GM08714 (cell line): ENCODE data around the gene MELTF.
"Not testable (repeated sequence)": the region's sequence is repeated elsewhere in the genome, so short reads cannot be mapped to it uniquely, and the experiment has no call there.

Source experiments
- H3K4me3 ChIP-seq: fragments of 200-500 bp; sonication (Bioruptor generic); 2 replicates; pipeline ENCODE4 v1.5.1; 2014; ENCODE audit warnings: mild to moderate bottlenecking, low read length, inconsistent platforms
- ZNF274 ChIP-seq: IDR thresholded peaks from 2 replicates; pipeline ENCODE4 v1.6.1; 2012; ENCODE audit warnings: mild to moderate bottlenecking, low read depth, low read length

MELTF gene

DNA sequence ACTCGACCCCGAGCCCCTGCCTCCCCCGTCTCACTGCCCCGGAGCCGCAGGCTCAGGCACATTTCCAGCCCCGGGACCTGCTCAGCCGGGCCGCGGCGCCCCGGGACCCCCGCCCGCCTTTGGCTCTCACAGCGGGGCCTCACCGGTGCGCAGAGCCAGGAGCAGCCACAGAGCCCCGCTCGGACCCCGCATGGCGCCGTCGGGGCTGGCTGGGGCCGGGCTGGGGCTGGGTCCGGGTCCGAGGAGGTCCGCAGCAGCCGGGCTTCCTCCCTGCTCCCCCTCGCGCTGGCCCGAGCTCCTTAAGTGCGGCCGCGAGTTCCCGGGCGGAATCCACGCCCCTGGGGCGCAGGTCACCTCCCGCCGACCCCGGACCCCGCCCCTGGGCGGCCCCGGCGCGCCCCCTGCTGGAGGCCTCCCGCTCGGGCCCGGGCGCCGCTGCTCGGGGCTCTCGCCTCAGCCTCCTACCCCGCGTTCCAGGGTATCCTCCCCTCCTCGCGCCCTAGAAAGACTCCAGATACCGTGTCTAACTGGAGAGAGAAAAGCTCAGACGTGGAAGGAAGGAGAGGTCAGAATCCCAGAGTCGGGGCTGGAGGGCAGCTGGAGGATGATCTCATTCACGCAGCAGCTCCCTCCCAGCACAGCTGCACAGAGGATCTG is at the start of gene MELTF:
MELTF (minus strand) TSS at position 307 of the 657 bp plus-strand sequence; CDS start at position 192, 115 bp downstream.
- TF ChIP-seq ZNF274, result no peak
- H3K4me3 ChIP-seq, result peak within 1 kb of the TSS; percentile 91

DNA sequence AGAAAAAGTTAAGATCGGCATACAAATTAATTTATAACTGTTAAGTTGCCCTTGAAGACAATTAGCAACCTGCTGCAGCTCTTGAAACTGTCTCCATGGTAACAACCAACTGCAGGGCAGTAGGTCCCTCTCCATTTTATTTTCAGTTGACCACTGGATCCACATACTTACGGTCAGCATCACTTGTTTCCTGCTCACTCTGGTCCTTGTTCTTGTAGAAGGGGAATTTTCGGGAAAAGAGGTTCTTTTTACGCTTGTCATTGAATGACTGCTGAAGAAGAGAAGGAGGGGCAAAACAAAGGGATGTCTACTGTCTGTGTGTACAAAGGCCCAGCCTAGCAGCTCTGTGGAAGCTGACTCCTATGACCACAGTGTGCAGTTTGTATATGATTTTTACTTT is 46.8 kb upstream of the MELTF start:
- no peak overlapping the region for H3K4me3 ChIP-seq
- TF ChIP-seq ZNF274, result no peak

- no peak overlapping the region for H3K4me3 ChIP-seq
- TF ChIP-seq ZNF274, result no peak
These were observed 38.5 kb upstream of the MELTF start for GRCh38 chr3:197068077-197068476.

- no peak overlapping the region for H3K4me3 ChIP-seq
- no peak for TF ChIP-seq ZNF274
These were observed 35.2 kb upstream of the MELTF start for GRCh38 chr3:197064771-197065170.

GRCh38 chr3:197062446-197062845 is 32.8 kb upstream of the MELTF start:
- no peak overlapping the region for H3K4me3 ChIP-seq
- TF ChIP-seq ZNF274, result no peak

GRCh38 chr3:197051637-197052036 is 22.0 kb upstream of the MELTF start:
- H3K4me3 ChIP-seq, result not testable (repeated sequence)

GRCh38 chr3:197050511-197050910 is 20.9 kb upstream of the MELTF start:
- no peak for TF ChIP-seq ZNF274
- H3K4me3 ChIP-seq, result no peak overlapping the region

- H3K4me3 ChIP-seq, result no peak overlapping the region
- TF ChIP-seq ZNF274, result no peak
These were observed 12.9 kb upstream of the MELTF start for GRCh38 chr3:197042539-197042938.

DNA sequence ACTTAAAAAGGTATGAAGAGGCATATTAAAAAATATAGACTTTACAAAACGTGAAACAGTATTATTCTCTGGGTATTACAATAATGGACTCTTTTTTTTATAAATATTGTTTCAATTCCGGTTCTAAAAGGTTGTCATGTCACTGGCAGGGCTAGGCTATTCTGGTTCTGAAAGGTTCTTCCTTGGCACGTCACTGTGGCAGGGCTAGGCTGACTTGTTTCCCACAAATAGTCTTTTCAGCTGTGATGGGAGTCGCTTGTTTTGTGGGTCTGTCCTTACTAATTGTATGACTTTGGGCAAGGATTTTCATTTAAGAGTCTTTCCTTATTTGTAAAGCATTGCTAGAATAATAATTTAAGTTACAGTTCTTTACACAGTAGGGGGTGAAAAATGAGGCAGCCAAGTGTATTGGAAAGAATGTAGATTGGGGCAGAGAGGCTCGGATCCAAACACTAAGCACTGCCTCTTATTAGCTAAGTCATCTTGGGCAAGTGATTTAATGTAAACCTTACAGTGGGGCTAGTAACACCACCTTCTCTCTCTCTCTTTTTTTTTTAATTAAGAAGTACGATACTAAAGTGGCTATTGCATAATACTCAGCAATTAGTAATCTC is 12.4 kb upstream of the MELTF start:
- TF ChIP-seq ZNF274, result no peak
- H3K4me3 ChIP-seq, result no peak overlapping the region

- no peak for TF ChIP-seq ZNF274
- no peak overlapping the region for H3K4me3 ChIP-seq
These were observed 11.0 kb upstream of the MELTF start for GRCh38 chr3:197040658-197041057.

- no peak overlapping the region for H3K4me3 ChIP-seq
- TF ChIP-seq ZNF274, result no peak
These were observed 9.3 kb upstream of the MELTF start for GRCh38 chr3:197038679-197039462.

GRCh38 chr3:197035577-197035976 is 6.0 kb upstream of the MELTF start:
- TF ChIP-seq ZNF274, result no peak
- H3K4me3 ChIP-seq, result no peak overlapping the region

DNA sequence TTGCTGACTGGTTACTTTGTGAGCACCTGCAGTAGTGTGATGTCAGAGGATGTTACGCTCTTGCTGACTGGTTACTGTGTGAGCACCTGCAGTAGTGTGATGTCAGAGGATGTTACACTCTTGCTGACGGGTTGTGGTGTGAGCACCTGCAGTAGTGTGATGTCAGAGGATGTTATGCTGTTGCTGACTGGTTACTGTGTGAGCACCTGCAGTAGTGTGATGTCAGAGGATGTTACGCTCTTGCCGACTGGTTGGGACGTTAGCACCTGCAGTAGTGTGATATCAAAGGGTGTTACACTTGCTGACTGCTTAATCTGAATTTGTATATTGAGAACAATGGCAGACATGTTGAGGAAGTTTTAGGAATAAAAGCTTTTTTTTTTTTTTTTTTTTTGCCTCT is 5.2 kb upstream of the MELTF start:
- H3K4me3 ChIP-seq, result not testable (repeated sequence)

DNA sequence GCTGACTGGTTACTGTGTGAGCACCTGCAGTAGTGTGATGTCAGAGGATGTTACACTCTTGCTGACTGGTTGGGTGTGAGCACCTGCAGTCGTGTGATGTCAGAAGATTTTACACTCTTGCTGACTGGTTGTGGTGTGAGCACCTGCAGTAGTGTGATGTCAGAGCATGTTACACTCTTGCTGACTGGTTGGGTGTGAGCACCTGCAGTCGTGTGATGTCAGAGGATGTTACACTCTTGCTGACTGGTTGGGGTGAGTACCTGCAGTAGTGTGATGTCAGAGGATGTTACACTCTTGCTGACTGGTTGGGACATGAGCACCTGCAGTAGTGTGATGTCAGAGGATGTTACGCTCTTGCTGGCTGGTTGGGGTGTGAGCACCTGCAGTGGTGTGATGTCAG is 4.1 kb upstream of the MELTF start:
- not testable (repeated sequence) for H3K4me3 ChIP-seq
